ENCODE results near the gene NADK2.

- TF ChIP-seq CTCF (IDR thresholded peaks at IDR 0.05; ENCODE audit: insufficient read depth, low read length) (no peak), REST (IDR thresholded peaks at IDR 0.05; ENCODE audit: insufficient replicate concordance, low read depth) (no peak), POLR2AphosphoS5 (IDR thresholded peaks at IDR 0.05; ENCODE audit: low read depth) (no peak), GABPA (IDR thresholded peaks at IDR 0.05; ENCODE audit: low read depth) (no peak)
Measured at GRCh38 chr5:36243653-36244052, 1.9 kb upstream of the NADK2 start.

All from HL-60 (cell line).